Measurements from ENCODE around the gene PTPRN2. TPM values are rescaled to one million over a fixed set of nuclear protein-coding genes. Genes with fewer than 3 reads are reported as not detected.

Gene PTPRN2
- total RNA-seq, 1 experiment from 2014 or later: not detected

DNA sequence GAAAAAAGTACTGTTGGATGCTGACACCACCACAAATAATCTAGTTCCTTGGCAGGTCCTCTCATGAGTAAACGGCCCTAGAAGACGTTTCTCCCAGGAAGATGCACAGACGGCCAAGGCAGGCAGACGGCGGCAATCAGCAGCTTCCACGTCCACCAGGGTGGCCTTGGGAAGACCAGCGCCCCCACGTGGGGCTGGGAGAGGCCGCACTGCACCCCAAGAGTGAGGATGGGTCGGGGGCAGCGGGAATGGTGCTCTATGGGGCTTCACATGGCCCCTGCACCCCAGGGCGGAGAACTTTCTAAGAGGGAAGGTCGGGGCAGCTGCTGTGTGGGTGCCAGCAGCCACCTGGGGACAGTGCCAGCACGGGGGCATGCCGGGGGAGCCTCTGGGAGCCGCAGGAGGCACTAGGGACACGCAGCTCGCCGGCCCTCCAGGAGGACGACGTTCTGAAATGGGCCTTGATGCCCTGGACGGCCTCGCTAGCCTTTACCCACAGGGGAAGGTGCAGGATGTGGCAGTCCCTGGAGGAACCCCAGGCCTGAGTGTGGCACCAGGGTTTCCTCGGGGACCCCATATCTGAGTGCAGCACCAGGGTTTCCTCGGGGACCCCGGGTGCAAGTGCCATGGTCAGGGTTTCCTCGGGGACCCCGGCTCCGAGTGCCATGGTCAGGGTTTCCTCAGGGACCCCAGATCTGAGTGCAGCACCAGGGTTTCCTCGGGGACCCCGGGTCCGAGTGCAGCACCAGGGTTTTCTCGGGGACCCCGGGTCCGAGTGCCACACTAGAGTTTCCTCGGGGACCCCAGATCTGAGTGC lies 710.9 kb downstream of the PTPRN2 start:
- Histone ChIP-seq H3K79me2 (ENCODE audit: low read depth) (no peaks in the 10 kb centered on the region), H3K36me3 (ENCODE audit: low read depth) (no peaks in the 10 kb centered on the region), H3K4me2 (no peak overlapping the region), H3K4me3 (no peak overlapping the region), H3K4me1 (replicated peaks; ENCODE audit: insufficient read depth) (no peaks in the 10 kb centered on the region), H3K27me3 (ENCODE audit: insufficient read depth, low read depth) (peaks cover 89% of the 10 kb centered on the region), H3F3A (ENCODE audit: insufficient read depth, low read depth) (no peaks in the 10 kb centered on the region), H3K9me2 (ENCODE audit: insufficient read depth) (no peaks in the 10 kb centered on the region), H3K27ac (no peak overlapping the region), H2AFZ (no peak overlapping the region), H3K9me3 (ENCODE audit: insufficient read depth, low read depth) (no peaks in the 10 kb centered on the region), H4K20me1 (ENCODE audit: insufficient read depth) (peaks cover 4% of the 10 kb centered on the region; the same call in 1 of the 2 replicates)
- CTCF ChIA-PET: no interaction called here
- no peak for DNase-seq
- intact Hi-C loops (cut with micrococcal nuclease; ENCODE audit: unreplicated experiment): no loop called here
- POLR2A ChIA-PET (ENCODE audit: unreplicated experiment): no interaction called here
- no TSS peak for BruUV-seq (replicated peaks)
- TF ChIP-seq EZH2 (IDR thresholded peaks at IDR 0.05; ENCODE audit: low read depth): no peak
- TF ChIP-seq, protein P1, sequence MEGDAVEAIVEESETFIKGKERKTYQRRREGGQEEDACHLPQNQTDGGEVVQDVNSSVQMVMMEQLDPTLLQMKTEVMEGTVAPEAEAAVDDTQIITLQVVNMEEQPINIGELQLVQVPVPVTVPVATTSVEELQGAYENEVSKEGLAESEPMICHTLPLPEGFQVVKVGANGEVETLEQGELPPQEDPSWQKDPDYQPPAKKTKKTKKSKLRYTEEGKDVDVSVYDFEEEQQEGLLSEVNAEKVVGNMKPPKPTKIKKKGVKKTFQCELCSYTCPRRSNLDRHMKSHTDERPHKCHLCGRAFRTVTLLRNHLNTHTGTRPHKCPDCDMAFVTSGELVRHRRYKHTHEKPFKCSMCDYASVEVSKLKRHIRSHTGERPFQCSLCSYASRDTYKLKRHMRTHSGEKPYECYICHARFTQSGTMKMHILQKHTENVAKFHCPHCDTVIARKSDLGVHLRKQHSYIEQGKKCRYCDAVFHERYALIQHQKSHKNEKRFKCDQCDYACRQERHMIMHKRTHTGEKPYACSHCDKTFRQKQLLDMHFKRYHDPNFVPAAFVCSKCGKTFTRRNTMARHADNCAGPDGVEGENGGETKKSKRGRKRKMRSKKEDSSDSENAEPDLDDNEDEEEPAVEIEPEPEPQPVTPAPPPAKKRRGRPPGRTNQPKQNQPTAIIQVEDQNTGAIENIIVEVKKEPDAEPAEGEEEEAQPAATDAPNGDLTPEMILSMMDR (conservative IDR thresholded peaks at IDR 0.05): no peak; the same call in 1 of the 2 replicates

GRCh38 chr7:157875230-157876179 lies 712.1 kb downstream of the PTPRN2 start:
- peaks cover 4% of the 10 kb centered on the region; the same call in 1 of the 2 replicates for H4K20me1 ChIP-seq (ENCODE audit: insufficient read depth)
- no peaks in the 10 kb centered on the region for H3K9me2 ChIP-seq (ENCODE audit: insufficient read depth)
- CTCF ChIA-PET: no interaction called here
- no peak overlapping the region for H3K27ac ChIP-seq
- no peak overlapping the region for H3K4me2 ChIP-seq
- H2AFZ ChIP-seq: no peak overlapping the region
- POLR2A ChIA-PET (ENCODE audit: unreplicated experiment): no interaction called here
- H3K4me1 ChIP-seq (replicated peaks; ENCODE audit: insufficient read depth): no peaks in the 10 kb centered on the region
- intact Hi-C loops (cut with micrococcal nuclease; ENCODE audit: unreplicated experiment): no loop called here
- H3K9me3 ChIP-seq (ENCODE audit: insufficient read depth, low read depth): no peaks in the 10 kb centered on the region
- TF ChIP-seq, protein P1 (conservative IDR thresholded peaks at IDR 0.05): peak; percentile 85
- no peak for TF ChIP-seq EZH2 (IDR thresholded peaks at IDR 0.05; ENCODE audit: low read depth)
- DNase-seq: peak in 1 of 2 experiments; percentile 18
- no TSS peak for BruUV-seq (replicated peaks)
- no peaks in the 10 kb centered on the region for H3K79me2 ChIP-seq (ENCODE audit: low read depth)
- H3K4me3 ChIP-seq: no peak overlapping the region
- H3K27me3 ChIP-seq (ENCODE audit: insufficient read depth, low read depth): peaks cover 91% of the 10 kb centered on the region
- H3K36me3 ChIP-seq (ENCODE audit: low read depth): no peaks in the 10 kb centered on the region
- H3F3A ChIP-seq (ENCODE audit: insufficient read depth, low read depth): no peaks in the 10 kb centered on the region

DNA sequence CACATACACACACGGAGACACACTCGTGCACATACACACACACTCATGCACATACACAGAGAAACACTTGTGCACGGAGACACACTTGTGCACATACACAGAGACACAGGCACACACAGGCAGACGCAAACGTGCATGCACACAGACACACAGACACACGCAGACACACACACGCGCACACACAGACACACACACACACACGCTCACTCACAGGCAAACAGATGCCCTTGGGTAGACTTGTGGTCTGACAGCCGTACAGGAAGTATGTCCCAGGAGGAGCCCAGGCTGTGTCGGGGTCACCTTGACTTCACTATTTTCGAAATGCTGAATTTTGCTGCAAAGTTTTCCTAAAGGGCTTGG lies 712.8 kb downstream of the PTPRN2 start:
- H3K4me1 ChIP-seq (replicated peaks; ENCODE audit: insufficient read depth): no peaks in the 10 kb centered on the region
- POLR2A ChIA-PET (ENCODE audit: unreplicated experiment): no interaction called here
- H3K4me3 ChIP-seq: no peak overlapping the region
- no peak for DNase-seq
- no peaks in the 10 kb centered on the region for H3K79me2 ChIP-seq (ENCODE audit: low read depth)
- H3K4me2 ChIP-seq: no peak overlapping the region
- no peak overlapping the region for H2AFZ ChIP-seq
- no peak for TF ChIP-seq EZH2 (IDR thresholded peaks at IDR 0.05; ENCODE audit: low read depth)
- TF ChIP-seq, protein P1 (conservative IDR thresholded peaks at IDR 0.05): no peak
- H3K27me3 ChIP-seq (ENCODE audit: insufficient read depth, low read depth): peaks cover 91% of the 10 kb centered on the region
- CTCF ChIA-PET: no interaction called here
- intact Hi-C loops (cut with micrococcal nuclease; ENCODE audit: unreplicated experiment): no loop called here
- no TSS peak for BruUV-seq (replicated peaks)
- no peak overlapping the region for H3K27ac ChIP-seq
- no peaks in the 10 kb centered on the region for H3F3A ChIP-seq (ENCODE audit: insufficient read depth, low read depth)
- H3K36me3 ChIP-seq (ENCODE audit: low read depth): no peaks in the 10 kb centered on the region
- peaks cover 4% of the 10 kb centered on the region; the same call in 1 of the 2 replicates for H4K20me1 ChIP-seq (ENCODE audit: insufficient read depth)
- no peaks in the 10 kb centered on the region for H3K9me3 ChIP-seq (ENCODE audit: insufficient read depth, low read depth)
- H3K9me2 ChIP-seq (ENCODE audit: insufficient read depth): no peaks in the 10 kb centered on the region

Data from PC-9 (cell line).